T-helper 22 cell (primary cell): ENCODE measurements around the gene TLE7.

Experiments
- DNase-seq: peaks from one replicate; pipeline ENCODE4 v3.0.0-alpha.2; 2020; ENCODE audit warnings: low read depth

The TLE7 gene

GRCh38 chr16:71412270-71413160 is 29.3 kb downstream of the TLE7 start:
- peak; percentile 21 for DNase-seq

DNA sequence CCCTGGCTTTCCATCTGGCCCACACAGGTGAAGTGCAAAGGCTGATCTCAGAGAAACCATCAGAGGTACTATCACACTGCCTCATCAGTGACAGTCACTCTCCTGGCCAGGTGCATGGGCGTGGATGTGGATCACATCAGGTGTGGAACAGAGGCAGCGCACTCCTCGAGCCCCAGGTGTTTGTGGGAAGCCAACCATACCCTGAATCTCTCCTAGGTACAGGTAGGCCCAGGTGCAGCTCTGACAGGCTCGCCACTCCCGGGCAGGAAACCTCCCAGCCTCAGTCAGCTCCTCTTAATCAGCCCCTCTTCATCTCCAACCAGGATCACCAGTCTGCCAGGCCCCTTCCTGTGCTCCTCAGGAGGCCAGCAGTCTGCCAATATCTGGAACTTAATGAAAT is 31.7 kb downstream of the TLE7 start:
- DNase-seq, result no peak

- DNase-seq, result no peak
These were observed 32.7 kb downstream of the TLE7 start for GRCh38 chr16:71409011-71409775.

- no peak for DNase-seq
These were observed 33.3 kb downstream of the TLE7 start for GRCh38 chr16:71408536-71408935.

DNA sequence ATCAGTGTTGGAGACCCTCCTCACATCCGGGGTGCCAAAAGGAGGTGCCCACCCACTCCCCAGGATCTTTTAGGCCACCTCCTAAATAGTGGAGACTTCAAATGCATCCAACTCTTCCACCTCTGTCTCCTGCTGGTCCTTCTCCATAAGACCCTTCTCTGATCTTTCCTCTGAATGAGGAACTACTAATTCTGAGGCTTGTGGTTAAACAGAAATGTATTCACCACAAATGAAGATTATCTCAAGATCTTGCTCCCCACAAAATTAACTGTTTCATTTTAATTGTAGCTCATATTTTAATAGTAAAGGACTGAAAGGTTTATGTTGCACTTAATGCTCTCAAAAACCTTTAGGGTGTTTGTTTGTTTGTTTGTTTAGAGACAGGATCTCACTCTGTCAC is 34.1 kb downstream of the TLE7 start:
- DNase-seq, result no peak

- DNase-seq, result no peak
These were observed 35.1 kb downstream of the TLE7 start for GRCh38 chr16:71406724-71407123.

- no peak for DNase-seq
These were observed 35.5 kb downstream of the TLE7 start for GRCh38 chr16:71406316-71406715.

DNA sequence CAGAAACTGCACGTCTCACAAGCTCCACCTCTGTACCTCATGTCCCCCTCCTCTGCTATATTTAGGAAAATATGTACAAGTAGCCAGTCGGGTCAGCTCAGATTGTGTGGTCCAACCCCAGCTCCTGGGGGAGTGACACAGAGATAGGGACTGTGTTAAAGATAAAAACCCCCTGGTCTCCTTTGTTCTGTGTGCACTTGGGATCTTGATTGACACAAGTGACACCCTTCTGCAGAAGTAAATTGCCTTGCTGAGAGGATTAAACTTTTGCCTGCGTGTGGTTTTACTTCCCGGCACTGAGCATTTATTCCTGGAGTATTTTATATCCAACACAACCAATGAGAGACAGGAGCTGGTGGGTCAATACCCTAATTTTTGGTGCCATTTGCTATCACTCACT is 37.5 kb downstream of the TLE7 start:
- DNase-seq, result no peak

DNA sequence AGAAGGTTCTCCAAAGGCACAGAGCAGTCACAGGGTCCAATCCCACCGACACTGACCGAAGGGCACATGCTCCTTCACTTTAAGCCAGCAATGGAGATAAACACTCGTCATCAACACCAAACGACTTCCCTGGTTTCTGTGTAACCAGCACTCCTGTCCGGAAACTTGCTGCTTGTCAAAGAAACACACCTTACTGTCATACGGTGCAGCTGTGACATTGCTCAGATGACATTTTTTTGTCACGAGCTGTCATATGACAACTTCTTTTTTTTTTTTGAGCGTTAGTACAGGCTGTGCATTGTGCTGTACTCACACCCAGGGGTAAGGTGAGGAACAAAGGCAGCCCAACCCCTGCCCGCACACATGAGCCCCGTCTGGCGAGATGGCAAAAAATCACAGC is 39.2 kb downstream of the TLE7 start:
- no peak for DNase-seq

- no peak for DNase-seq
These were observed 39.8 kb downstream of the TLE7 start for GRCh38 chr16:71402007-71402406.

DNA sequence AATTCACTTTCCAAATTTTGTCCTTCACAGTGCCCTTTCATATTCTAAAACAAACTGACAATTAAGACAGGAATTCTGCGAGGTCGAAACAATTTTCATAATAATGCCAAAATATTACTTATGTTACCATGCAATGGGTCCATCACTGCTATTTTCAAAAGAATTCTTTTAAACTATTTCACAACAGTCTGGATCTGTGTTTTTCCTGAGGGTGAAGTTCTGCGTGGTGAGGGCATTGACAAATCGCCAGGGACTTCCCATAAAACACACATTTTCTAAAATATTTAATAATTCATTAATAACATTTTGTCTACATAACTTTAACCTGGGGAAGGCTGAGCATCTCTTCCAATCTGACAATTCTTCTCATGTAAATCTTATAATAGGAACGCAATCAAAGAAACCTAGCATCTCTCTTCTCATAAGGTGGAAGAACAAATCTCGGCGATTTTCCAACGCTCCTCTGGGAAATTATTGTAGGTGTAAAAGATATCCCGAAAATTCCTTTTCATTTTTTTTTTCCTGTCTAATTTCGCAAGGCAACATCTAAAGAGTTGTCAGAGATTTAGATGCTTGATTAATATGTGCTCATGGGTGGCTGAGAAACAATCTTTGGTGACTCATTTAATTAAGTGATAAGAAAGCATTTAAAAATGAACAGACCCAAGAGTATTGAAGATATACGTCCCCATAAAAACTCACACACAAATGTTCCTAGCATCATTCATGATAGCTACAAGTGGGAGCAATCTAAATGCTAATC is 41.9 kb downstream of the TLE7 start:
- no peak for DNase-seq

DNA sequence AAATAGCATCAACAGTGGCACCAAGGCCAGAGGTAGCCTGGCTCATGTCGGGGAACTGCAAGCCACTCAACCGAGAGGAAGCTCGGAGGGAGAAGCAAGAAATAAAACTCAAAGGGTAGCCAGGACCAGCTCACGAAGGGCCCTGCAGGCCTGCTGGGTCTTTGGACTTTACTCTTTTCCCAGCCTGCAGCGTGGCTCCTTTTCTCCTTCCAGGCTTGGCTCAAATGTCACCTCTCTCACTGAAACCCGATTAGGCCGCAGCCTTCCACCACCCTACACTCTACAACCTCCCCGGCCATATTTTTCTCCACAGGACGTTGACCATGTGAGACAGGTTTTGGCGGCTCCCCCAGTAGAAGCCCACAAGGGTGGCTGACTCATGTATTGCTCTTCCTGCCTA is 45.3 kb downstream of the TLE7 start:
- no peak for DNase-seq

DNA sequence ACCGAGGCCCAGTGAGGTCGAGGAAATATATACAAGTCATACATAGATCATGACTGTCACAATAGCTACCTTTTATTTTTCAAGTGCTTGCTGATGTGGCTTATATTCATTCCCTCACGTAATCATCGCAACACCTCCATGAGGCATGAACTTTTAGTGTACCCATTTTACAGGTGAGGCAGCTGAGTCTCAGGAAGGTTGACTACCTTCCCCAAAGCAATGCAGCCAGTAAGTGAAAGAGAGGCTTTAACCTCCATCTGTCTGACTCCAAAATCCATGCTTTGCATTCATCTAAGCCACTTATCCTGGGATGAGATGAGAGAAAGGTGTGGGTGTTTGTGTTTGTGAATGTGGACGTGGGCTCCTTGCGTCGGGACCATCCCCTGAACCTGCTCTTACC is 52.5 kb downstream of the TLE7 start:
- no peak for DNase-seq

DNA sequence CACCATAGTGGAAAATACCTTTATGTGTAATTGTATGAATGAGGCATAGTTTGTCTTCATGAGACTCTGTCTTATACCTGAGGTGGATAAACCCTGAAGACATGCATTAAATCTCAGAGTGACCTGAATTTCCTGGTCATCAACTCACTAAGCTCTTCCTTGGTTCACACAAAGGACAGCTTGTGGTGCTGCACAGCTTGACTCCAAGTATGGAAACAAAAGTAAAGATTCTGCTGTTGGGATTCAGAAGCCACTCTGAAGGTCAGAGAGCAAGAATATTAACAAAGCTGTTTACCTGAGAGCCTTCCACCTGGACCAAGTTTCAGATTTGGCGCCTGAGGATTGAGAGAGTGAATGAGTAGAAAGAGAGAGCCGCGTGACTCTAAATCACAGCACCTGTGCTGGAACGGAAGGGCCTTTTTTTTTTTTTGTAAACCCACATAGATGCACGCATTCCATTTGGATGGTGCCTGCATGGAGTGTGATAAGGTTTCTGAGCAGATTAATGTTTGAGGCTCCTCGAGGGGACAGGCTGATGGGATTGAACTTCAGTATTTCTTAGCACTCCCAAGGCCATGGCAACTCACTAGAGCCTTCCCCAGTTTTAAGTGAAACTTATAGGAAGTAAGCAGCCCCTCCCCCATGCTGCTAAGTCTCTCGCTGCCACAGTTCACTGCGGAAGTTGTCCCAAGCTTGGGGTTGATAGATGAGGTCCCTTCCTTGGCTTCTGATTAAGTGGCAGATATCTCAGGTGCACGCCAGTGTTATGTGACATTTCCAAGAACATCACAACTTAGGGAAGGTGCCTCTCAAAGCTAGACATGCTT is 54.6 kb downstream of the TLE7 start:
- DNase-seq, result no peak

- no peak for DNase-seq
These were observed 57.7 kb downstream of the TLE7 start for GRCh38 chr16:71384073-71384724.

DNA sequence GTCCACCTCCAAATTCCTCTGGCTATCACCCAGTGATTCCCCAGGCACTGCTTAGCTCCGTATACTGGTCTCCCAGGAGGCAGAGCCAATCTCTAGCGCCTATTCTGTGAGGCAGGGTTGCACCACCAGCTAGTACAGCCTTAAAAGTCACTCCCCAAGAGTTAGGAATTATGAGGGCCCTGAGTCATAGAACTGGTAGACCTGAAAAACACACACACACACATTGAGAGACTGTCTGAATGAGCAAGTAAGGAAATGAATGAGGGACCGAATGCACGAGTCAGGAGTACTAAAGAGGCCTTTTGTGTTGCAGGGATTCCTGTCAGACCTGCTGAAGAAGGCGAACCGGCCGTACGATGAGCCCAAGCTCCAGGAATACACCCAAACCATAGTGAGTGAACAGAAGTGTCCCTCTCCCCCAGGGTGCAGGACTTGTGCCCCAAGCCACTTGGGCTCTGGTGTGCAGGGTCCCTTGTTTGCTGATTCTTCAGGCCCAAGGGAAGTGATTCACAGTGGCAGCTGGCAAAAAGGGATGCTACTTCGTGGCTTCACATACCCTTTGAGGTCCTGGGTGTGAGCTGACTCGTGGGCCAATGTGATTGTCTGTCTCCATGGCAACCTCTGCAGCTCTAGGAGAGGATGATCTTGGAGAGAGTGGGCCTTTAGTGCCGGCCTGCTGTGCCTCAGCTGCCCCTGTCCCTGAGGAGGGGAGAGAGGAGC is 58.6 kb downstream of the TLE7 start:
- no peak for DNase-seq

DNA sequence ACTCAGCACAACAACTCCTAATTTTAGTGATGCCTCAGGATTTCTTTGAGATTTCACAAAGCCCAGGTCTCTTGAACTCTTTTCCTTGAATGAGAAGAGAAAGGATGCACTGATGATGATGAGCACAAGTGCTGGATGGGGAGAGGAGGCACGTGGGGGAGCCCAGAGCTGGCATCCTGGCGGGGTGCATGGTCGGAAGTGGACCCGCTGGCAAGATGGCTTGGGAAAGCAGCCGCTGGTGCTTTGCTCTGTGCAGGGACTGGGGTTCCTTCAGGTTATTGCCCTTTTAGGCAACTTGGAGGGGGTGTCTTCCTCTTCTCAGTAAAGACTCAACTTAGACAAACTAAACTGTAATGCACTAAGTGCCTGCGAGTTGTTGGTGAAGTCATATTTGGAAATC is 61.0 kb downstream of the TLE7 start:
- no peak for DNase-seq
